Keratinocyte (primary cell): ENCODE data around the gene RNF6.

Source experiments
- CTCF ChIP-seq, 3 experiments: IDR thresholded peaks in 1 of 3; conservative IDR thresholded peaks in 1 of 3; optimal IDR thresholded peaks in 1 of 3; 2 replicates in 2 of 3; 3 replicates in 1 of 3; pipeline versions ENCODE3 to v1.5.1; 2011; ENCODE audit warnings: low read length in 3 of 3, mild to moderate bottlenecking in 3 of 3, moderate library complexity in 2 of 3, control low read depth in 1 of 3, inconsistent platforms in 1 of 3; ENCODE audit not compliant: insufficient read depth in 2 of 3; ENCODE audit errors: extremely low read depth in 1 of 3
- EZH2 ChIP-seq: IDR thresholded peaks from one replicate; pipeline ENCODE4 v1.6.1; 2012; ENCODE audit warnings: inconsistent platforms, mild to moderate bottlenecking, low read length, moderate library complexity

GRCh38 chr13:26228096-26228495 lies 6.0 kb upstream of the RNF6 start:
- no peak for TF ChIP-seq CTCF (optimal IDR thresholded peaks at IDR 0.05 in 1 of 3, IDR thresholded peaks at IDR 0.05 in 1 of 3, conservative IDR thresholded peaks at IDR 0.05 in 1 of 3; ENCODE audit: extremely low read depth in 1 of 3, insufficient read depth in 2 of 3, low read length in 3 of 3)
- TF ChIP-seq EZH2, result no peak
